Spinal cord (tissue), 10 donors: ENCODE measurements around the gene INO80. TPM values are rescaled to one million over a fixed set of nuclear protein-coding genes. Genes with fewer than 3 reads are reported as not detected.
"Not testable (repeated sequence)": the region's sequence is repeated elsewhere in the genome, so short reads cannot be mapped to it uniquely, and the experiment has no call there.

Source experiments
- DNase-seq, 6 donors: peaks; one replicate each; pipeline versions ENCODE4 v3.0.0 to v3.0.0-alpha.2; 2013 to 2015; ENCODE audit warnings: low spot score in 6 of 6, low read depth in 4 of 6
- H3K27ac ChIP-seq: one replicate; pipeline ENCODE4 v1.5.1; 2013; ENCODE audit warnings: low read depth, low read length, control low read depth
- H3K27me3 ChIP-seq: one replicate; pipeline ENCODE4 v1.6.1; 2013; ENCODE audit warnings: low read length; ENCODE audit not compliant: control insufficient read depth, insufficient read depth
- H3K36me3 ChIP-seq: one replicate; pipeline ENCODE4 v1.6.1; 2013; ENCODE audit warnings: low read length; ENCODE audit not compliant: control insufficient read depth, insufficient read depth
- H3K4me1 ChIP-seq: one replicate; pipeline ENCODE4 v1.6.1; 2013; ENCODE audit warnings: low read length; ENCODE audit not compliant: control insufficient read depth, insufficient read depth
- H3K4me3 ChIP-seq: one replicate; pipeline ENCODE4 v1.5.1; 2013; ENCODE audit warnings: low read depth, low read length, control low read depth
- H3K9me3 ChIP-seq: one replicate; pipeline ENCODE4 v1.6.1; 2013; ENCODE audit warnings: low read length; ENCODE audit not compliant: control insufficient read depth, insufficient read depth
- WGBS: methylation state at CpG from one replicate; pipeline ENCODE4 v1.1.5; 2013; ENCODE audit warnings: missing lambda C conversion rate; ENCODE audit not compliant: insufficient coverage; 5-methylcytosine and 5-hydroxymethylcytosine counted together
- polyA plus RNA-seq, 2 donors: library from polyadenylated mRNA; unstranded; fragments of 120-200 nt; gene quantifications; one replicate each; pipeline ENCODE4 v1.2.1, GENCODE V29; 2013; ENCODE audit not compliant: insufficient read length in 2 of 2
- total RNA-seq, 2 donors: library from RNA; depleted of rRNA in 1 of 2; stranded (reverse); fragments of 120-200 nt in 1 of 2; fragments of >200 nt in 1 of 2; gene quantifications; one replicate each; pipeline versions ENCODE4 v1.2.3 to v1.2.4, GENCODE V29; 2013 to 2014
- donor health status: healthy.

Gene INO80
- total and polyA plus RNA-seq, 4 donors, result 15.9 to 27.8 (median 19.3) TPM

DNA sequence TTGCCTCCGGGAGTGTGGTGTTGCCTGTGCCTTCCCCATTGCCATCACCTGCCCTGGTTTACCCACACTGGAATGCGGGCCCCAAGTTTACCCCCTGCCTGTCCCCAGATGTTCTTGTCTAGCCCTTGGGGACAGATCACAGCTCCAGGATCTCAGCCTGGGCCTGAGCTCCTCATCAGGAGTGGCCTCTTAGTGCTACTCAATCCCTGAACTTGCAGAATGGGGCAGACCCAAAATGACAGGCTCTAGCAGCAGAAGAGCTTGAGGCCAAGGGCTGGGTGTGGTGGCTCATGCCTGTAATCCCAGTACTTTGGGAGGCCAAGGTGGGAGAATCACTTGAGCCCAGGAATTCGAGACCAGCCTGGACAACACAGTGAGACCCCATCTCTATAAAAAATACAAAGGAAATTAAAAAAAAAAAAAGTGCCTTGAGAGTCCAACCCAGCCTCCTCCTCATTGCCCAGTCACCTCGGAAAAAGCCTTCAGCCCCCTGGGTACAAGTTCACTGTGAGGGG, 159.0 kb downstream of the INO80 start:
- H3K4me3 ChIP-seq, result no peak overlapping the region
- peaks cover 22% of the 10 kb centered on the region for H3K36me3 ChIP-seq
- DNase-seq, result no peak
- WGBS, result 100% methylated on average over 2 of the region's 4 CpGs
- no peak overlapping the region for H3K27ac ChIP-seq
- H3K27me3 ChIP-seq, result peaks cover 11% of the 10 kb centered on the region
- H3K4me1 ChIP-seq, result peaks cover 61% of the 10 kb centered on the region
- H3K9me3 ChIP-seq, result no peaks in the 10 kb centered on the region

DNA sequence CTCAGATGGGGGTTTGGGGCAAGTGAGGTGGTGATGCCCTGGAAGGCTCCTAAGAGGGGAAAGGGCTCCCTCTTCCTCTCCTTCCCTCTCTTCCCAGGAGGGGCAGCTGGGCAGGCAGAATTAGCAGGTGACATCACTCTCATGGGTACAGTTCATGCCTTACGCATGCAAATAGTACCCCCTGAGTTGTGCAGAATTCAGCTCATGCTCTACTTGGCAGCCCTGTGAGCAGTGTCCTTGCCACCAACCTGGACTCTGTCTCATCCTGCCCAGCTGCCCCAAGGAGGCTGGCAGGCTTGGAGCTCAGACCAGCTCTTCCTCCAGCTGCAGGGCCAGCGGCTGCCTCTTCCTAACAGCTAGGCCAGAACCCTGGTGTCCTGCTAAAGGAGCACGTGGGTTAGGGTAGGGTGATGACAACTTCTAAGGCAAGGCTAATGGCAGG, 159.5 kb downstream of the INO80 start:
- H3K27ac ChIP-seq, result no peak overlapping the region
- 81% methylated on average over 3 of the region's 3 CpGs for WGBS
- no peak overlapping the region for H3K4me3 ChIP-seq
- H3K4me1 ChIP-seq, result peaks cover 62% of the 10 kb centered on the region
- H3K27me3 ChIP-seq, result peaks cover 11% of the 10 kb centered on the region
- no peaks in the 10 kb centered on the region for H3K9me3 ChIP-seq
- H3K36me3 ChIP-seq, result peaks cover 22% of the 10 kb centered on the region
- DNase-seq, result no peak

DNA sequence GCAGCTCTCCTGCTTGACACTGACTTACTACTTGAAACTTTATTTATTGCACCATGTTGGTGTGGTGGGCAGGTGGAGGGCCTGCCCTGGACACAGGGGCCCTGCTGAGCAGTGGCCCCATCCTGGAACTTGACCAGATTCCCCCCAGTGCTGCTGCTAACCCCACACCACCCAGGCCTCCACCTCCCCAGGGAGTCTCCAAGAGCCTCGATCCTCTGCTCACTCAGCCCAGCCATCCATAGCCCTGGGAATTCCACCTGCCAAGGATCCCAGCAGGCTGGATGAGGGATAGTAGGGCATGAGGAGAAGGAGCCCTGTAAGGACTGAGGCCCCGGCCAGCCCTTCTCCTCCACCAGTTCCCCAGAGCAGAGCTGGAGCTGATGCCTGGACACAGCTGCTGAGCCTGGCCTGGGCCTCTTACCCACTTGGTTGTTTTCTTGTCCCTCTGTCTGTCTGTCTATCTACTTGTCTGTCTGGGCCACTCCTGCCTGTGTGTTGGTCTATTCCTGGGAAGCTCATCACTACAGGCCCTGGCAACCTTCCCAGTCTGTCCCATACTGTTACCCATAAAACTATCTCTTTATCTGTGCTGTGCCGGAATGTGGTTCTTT, 160.0 kb downstream of the INO80 start:
- peaks cover 62% of the 10 kb centered on the region for H3K4me1 ChIP-seq
- DNase-seq, result peak in 1 of 6 donors; percentile 37
- peaks cover 11% of the 10 kb centered on the region for H3K27me3 ChIP-seq
- no peaks in the 10 kb centered on the region for H3K9me3 ChIP-seq
- H3K36me3 ChIP-seq, result peaks cover 22% of the 10 kb centered on the region
- no peak overlapping the region for H3K27ac ChIP-seq
- WGBS, result no CpG with 5 or more reads among the region's 3 CpGs
- no peak overlapping the region for H3K4me3 ChIP-seq

DNA sequence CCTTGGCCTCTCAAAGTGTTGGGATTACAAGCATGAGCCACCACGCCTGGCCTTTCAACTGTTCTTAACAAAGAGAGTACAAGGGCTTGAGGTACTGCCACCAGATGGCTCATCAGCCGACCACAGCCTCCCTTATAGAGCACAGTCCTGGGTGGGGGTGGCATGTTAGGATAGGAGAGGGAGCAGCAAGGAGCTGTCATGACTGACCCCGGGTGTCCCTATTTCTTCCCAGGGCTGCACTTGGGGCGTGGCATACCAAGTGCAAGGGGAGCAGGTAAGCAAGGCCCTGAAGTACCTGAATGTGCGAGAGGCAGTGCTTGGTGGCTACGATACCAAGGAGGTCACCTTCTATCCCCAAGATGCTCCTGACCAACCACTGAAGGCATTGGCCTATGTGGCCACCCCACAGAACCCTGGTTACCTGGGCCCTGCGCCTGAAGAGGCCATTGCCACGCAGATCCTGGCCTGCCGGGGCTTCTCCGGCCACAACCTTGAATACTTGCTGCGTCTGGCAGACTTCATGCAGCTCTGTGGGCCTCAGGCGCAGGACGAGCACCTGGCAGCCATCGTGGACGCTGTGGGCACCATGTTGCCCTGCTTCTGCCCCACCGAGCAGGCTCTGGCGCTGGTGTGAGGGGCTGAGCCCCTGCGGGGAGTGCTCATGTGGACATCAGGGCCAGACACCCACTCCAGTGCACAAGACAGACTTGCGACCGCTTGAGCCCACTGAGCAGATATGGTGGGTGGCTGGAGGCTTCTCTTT, 160.8 kb downstream of the INO80 start:
- Histone ChIP-seq H3K4me1 (peaks cover 57% of the 10 kb centered on the region), H3K4me3 (no peak overlapping the region)

DNA sequence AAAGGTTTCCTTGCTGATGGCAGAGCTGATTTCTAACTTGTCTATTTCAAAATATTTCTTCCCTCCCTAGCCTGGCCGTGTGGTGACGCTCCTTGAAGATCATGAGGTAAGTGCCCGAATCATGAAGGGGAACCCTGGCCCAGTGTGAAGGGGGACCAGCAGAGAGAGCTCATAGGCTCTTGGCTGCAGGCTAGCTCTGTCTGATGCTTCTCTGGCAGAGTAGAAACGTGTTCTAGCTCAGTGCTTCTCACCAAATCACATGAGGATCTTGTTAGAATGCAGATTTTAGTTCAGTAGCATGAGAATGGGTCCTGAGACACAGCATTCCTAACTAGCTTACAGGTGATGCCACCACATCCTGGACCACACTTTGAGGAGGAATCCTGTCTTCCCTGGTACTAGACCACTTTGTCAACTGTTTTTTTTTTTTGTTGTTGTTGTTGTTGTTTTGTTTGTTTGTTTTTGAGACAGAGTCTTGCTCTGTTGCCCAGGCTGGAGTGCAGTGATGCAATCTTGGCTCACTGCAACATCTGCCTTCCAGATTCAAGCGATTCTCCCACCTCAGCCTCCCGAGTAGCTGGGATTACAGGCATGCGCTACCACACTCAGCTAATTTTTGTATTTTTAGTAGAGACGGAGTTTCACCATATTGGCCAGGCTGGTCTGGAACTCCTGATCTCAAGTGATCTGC, 161.8 kb downstream of the INO80 start:
- not testable (repeated sequence) for H3K9me3 ChIP-seq, H3K27ac ChIP-seq
- H3K4me1 ChIP-seq, result peaks cover 51% of the 10 kb centered on the region
- 71% methylated on average over 2 of the region's 8 CpGs for WGBS
- H3K36me3 ChIP-seq, result peaks cover 22% of the 10 kb centered on the region
- peaks cover 14% of the 10 kb centered on the region for H3K27me3 ChIP-seq
- peak overlapping the region; percentile 60 for H3K4me3 ChIP-seq
- peak in 1 of 6 donors; percentile 14 for DNase-seq

More for the DNA sequence above, 160.8 kb downstream of the INO80 start:
- 92% methylated on average over 20 of the region's 20 CpGs for WGBS
- H3K9me3 ChIP-seq, result no peaks in the 10 kb centered on the region
- H3K27ac ChIP-seq, result no peak overlapping the region
- DNase-seq, result no peak
- H3K27me3 ChIP-seq, result peaks cover 11% of the 10 kb centered on the region
- peaks cover 22% of the 10 kb centered on the region for H3K36me3 ChIP-seq

DNA sequence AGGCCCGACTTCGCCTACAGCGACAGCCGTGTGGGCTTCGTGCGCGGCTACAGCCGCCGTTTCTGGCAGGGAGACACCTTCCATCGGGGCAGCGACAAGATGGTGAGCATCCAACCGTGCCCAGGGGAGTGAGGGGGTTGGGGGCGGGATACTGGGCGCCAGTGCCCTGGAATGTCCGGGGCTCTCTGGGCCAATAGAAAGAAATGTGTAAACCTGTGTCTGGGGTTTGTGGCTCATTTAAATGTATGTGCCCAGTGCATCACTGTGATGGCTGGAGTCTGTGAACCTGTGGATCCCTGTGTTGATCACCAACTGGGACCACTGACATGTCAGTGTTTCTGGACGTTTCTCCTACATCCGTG, 162.4 kb downstream of the INO80 start:
- DNase-seq, result no peak
- Histone ChIP-seq H3K4me1 (peaks cover 51% of the 10 kb centered on the region), H3K27ac (peak overlapping the region; percentile 25), H3K9me3 (no peaks in the 10 kb centered on the region), H3K36me3 (peaks cover 22% of the 10 kb centered on the region), H3K27me3 (peaks cover 16% of the 10 kb centered on the region), H3K4me3 (peak overlapping the region; percentile 60)
- 3% methylated on average over 17 of the region's 17 CpGs for WGBS

DNA sequence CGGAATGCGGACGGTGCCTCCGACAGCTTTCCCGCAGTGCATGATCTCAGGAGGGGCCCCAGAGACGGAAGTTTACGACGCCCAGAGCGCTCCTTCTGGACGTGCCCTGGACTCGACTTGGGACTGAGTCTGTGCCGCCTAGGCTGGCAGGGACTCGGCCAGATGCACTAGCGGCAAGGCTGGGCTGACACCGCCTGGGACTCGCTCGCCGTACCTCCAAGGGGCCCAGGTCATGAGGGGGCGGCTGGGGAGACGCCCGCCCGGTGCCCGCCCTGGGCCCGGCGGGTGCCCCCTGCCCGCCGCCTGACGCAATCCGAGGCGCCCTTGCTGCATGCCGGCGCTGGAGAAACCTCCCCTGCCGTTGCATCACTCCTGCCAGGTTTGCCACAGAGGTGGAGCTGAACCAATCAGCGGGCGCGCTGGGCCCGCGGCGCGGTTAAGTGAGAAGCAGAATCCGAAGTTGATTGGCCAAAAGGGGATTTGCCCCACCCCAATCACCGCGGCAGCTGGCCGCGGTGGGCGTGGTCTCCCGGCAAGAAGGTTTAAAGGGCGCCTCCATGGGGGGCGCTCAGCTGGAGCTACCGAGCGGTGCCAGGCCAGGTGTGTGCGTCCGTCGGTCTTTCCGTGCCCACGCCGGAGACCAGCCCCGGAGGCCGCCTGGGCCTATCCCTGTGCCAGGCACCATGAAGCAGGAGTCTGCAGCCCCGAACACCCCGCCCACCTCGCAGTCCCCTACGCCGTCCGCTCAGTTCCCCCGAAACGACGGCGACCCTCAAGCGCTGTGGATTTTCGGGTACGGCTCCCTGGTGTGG, 163.0 kb downstream of the INO80 start, which contains the start of gene CHAC1:
Gene CHAC1 (plus strand): TSS at position 571 of the 812 bp plus-strand sequence. CDS start 113 bp downstream, at position 684.
- H3K27ac ChIP-seq, result peak within 1 kb of the TSS; percentile 25
- H3K27me3 ChIP-seq, result peaks cover 16% of the 10 kb centered on the region
- peak; percentile 78 to 99 (median 86) for DNase-seq
- no peaks in the 10 kb centered on the region for H3K9me3 ChIP-seq
- under 1% methylated on average over 72 of the region's 72 CpGs for WGBS
- H3K4me1 ChIP-seq, result peaks cover 51% of the 10 kb centered on the region
- H3K36me3 ChIP-seq, result peaks cover 22% of the 10 kb centered on the region
- peak within 1 kb of the TSS; percentile 60 for H3K4me3 ChIP-seq

DNA sequence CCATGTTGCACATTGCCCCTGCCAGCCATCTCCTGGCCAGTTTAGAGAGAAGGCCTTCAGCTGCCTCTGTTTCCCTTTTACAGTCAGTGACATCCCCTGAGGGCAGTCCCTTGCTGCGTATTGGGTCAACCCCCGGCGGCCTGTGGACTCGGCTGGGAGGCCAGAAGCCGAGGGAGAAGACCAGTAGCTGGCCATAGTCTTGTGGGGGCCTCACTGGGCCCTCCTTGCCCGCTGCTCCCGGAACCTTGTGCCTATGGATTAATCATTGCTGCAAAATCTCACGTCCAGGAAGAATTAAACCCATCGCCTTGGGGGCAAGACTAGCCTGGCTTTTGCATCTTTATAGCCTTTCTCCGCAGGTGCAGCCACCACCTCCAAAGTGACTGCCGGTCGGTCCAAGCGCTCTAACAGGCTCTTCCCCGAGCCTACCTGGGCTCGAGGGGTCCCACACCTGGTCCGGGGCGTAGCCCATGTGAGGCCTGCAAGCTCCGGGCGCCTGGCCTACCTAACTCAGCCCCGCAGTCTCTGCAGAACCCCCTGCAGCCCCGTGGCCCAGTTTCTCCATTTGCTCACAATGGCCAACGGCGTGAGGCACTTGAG, 163.7 kb downstream of the INO80 start:
- no peaks in the 10 kb centered on the region for H3K9me3 ChIP-seq
- H3K27ac ChIP-seq, result peak overlapping the region; percentile 6
- 28% methylated on average over 23 of the region's 23 CpGs for WGBS

More for the DNA sequence above, 163.7 kb downstream of the INO80 start:
- Histone ChIP-seq H3K4me1 (peaks cover 44% of the 10 kb centered on the region), H3K36me3 (peaks cover 19% of the 10 kb centered on the region), H3K27me3 (peaks cover 16% of the 10 kb centered on the region), H3K4me3 (peak overlapping the region; percentile 60)
- no peak for DNase-seq
